GM19025 (cell line): ENCODE measurements around the gene EAPP.
"Not testable (repeated sequence)": the region's sequence is repeated elsewhere in the genome, so short reads cannot be mapped to it uniquely, and the experiment has no call there.

Experiments used
- ATAC-seq: cut with Tn5 transposase; IDR thresholded peaks from one replicate; pipeline ENCODE4 v1.9.1; 2021; ENCODE audit warnings: mild to moderate bottlenecking, low read depth, moderate library complexity; ENCODE audit not compliant: unreplicated experiment

EAPP gene

DNA sequence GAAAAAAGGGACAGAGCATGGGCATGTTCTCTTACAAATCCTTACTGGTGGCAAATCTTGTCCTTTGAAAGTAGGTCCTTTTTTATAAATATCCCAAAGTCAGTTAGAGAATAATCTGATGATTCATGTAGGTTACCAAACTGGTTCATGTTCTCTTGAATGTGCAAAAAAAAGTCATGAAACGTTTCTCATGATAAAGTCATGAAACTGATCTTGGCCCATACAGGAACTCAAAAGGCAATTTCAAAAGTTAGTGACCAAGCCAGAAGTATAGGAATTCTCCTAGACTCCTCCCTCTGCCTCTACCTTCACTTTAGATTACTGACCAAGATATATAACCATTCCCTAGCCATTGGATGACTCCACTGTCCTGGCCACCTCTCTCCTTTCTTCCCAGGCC, 50.2 kb downstream of the EAPP start:
- no peak for ATAC-seq

- ATAC-seq: no peak
These were observed 51.0 kb downstream of the EAPP start for GRCh38 chr14:34488528-34488927.

DNA sequence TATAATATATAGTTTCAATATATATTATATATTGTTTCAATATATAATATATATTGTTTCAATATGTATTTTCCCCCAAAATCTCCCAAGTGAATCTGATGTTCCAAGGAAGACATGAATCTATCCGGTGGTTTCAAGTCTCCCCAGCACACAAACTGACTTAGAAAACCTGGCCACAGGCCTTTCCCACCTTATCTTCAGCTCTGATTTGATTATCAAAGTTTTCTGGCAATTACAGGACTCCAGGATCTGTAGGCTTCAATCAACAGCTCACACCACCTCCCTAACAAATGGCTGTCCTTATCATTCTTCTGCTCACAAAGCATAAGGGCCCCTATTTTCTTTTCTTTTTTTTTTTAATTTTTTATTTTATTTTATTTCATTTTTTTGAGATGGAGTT, 54.8 kb downstream of the EAPP start:
- ATAC-seq: no peak

- no peak for ATAC-seq
These were observed 57.0 kb downstream of the EAPP start for GRCh38 chr14:34482463-34482862.

- no peak for ATAC-seq
These were observed 59.8 kb downstream of the EAPP start for GRCh38 chr14:34479694-34480093.

- ATAC-seq: no peak
These were observed 61.2 kb downstream of the EAPP start for GRCh38 chr14:34478261-34478660.

DNA sequence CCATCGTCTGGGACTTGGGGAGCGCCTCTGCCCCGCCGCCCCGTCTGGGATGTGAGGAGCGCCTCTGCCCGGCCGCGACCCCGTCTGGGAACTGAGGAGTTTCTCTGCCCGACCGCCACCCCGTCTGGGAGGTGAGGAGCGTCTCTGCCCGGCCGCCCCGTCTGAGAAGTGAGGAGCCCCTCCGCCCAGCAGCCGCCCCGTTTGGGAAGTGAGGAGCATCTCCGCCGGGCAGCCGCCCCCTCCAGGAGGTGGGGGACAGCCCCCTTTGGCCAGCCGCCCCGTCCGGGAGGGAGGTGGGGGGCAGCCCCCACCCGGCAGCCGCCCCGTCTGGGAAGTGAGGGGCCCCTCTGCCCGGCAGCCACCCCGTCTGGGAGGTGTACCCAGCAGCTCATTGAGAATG, 63.5 kb downstream of the EAPP start:
- not testable (repeated sequence) for ATAC-seq

GRCh38 chr14:34475163-34475562, 64.3 kb downstream of the EAPP start:
- ATAC-seq: no peak

DNA sequence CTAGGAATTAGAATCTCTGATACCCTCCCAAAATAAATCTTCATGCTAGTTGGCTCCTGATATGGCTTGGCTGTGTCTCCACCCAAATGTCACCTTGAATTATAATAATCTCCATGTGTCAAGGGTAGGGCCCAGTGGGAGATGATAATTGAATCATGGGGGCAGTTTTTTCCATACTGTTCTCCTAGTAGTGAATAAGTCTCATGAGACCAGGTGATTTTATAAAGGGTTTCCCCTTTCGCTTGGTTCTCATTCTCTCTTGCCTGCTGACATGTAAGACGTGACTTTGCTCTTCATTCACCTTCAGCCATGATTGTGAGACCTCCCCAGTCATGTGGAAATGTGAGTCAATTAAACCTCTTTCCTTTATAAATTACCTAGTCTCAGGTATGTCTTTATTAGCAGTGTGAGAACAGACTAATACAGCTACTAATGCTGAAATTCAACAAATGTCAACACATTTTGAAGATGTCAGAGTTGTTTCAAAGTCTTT, 65.3 kb downstream of the EAPP start:
- ATAC-seq: no peak

DNA sequence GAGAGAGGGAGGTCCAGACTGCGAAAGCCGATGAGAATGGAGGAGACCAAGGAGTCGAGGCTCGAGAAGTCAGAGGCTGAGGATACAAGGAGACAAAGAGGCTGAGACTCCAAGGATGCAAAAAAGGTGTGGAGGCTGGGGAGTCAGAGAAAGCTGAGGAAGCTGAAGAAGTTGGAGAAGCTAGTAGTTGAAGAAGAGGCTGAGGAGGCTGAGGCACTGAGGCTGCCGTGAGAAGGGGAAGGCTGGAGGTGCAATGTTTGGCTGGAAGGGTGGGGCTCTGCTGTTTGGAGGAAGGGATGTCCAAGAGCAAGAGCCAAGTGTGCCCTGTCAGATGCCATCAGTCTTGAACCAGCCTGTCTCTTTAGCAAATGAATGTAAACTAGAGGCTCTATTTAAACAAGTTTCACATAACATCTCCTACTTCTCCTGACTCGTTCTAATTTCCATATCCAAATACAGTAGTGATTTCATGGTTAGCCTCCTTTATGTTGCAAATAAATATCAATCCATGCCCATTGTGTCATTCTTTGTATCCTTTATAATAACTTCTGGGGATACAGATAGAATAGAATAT, 66.7 kb downstream of the EAPP start:
- no peak for ATAC-seq

- no peak for ATAC-seq
These were observed 69.2 kb downstream of the EAPP start for GRCh38 chr14:34470319-34470718.

- no peak for ATAC-seq
These were observed 72.8 kb downstream of the EAPP start for GRCh38 chr14:34466691-34467090.
